ENCODE measurements around the gene ZNF583.

Gene ZNF583

GRCh38 chr19:56476093-56476492, 72.0 kb downstream of the ZNF583 start:
- no peak for DNase-seq

All from NCI-H526 (cell line).